ENCODE data around the gene BPIFA1.

Gene BPIFA1

GRCh38 chr20:33235696-33236095 lies at the start of gene BPIFA1:
TSS of gene BPIFA1 (plus strand) at chr20:33235996. CDS start at chr20:33237712, 1,716 bp downstream.
- no peak for TF ChIP-seq CTCF (IDR thresholded peaks at IDR 0.05)
- Histone ChIP-seq H3K4me2 (ENCODE audit: low read length) (no peak within 1 kb of the TSS), H3K27me3 (ENCODE audit: control insufficient read depth, insufficient read depth, low read length) (no peaks in the 10 kb centered on the region), H3K9me3 (ENCODE audit: control insufficient read depth, low read length) (no peaks in the 10 kb centered on the region), H2AFZ (no peak within 1 kb of the TSS), H3K9ac (no peak within 1 kb of the TSS), H3K27ac (no peak within 1 kb of the TSS), H3K36me3 (ENCODE audit: control insufficient read depth, insufficient read depth, low read length) (no peaks in the 10 kb centered on the region), H3K4me1 (no peaks in the 10 kb centered on the region), H3K79me2 (no peaks in the 10 kb centered on the region), H3K4me3 (ENCODE audit: low read depth, low read length) (no peak within 1 kb of the TSS)

GRCh38 chr20:33187491-33187890 lies 48.3 kb upstream of the BPIFA1 start:
- H3K27ac ChIP-seq = no peak overlapping the region
- H3K79me2 ChIP-seq = no peaks in the 10 kb centered on the region
- H3K4me3 ChIP-seq (ENCODE audit: low read depth, low read length) = no peak overlapping the region
- no peak overlapping the region for H2AFZ ChIP-seq
- no peaks in the 10 kb centered on the region for H3K4me1 ChIP-seq
- no peaks in the 10 kb centered on the region for H3K36me3 ChIP-seq (ENCODE audit: control insufficient read depth, insufficient read depth, low read length)
- H3K9me3 ChIP-seq (ENCODE audit: control insufficient read depth, low read length) = no peaks in the 10 kb centered on the region
- H3K9ac ChIP-seq = no peak overlapping the region
- H3K4me2 ChIP-seq (ENCODE audit: low read length) = no peak overlapping the region
- TF ChIP-seq CTCF (IDR thresholded peaks at IDR 0.05) = no peak
- no peaks in the 10 kb centered on the region for H3K27me3 ChIP-seq (ENCODE audit: control insufficient read depth, insufficient read depth, low read length)

GRCh38 chr20:33188421-33188820 lies 47.4 kb upstream of the BPIFA1 start:
- no peak overlapping the region for H3K27ac ChIP-seq
- H3K9ac ChIP-seq = no peak overlapping the region
- H3K9me3 ChIP-seq (ENCODE audit: control insufficient read depth, low read length) = no peaks in the 10 kb centered on the region
- no peak overlapping the region for H3K4me2 ChIP-seq (ENCODE audit: low read length)
- no peak for TF ChIP-seq CTCF (IDR thresholded peaks at IDR 0.05)
- H3K4me1 ChIP-seq = no peaks in the 10 kb centered on the region
- H3K36me3 ChIP-seq (ENCODE audit: control insufficient read depth, insufficient read depth, low read length) = no peaks in the 10 kb centered on the region
- H3K27me3 ChIP-seq (ENCODE audit: control insufficient read depth, insufficient read depth, low read length) = no peaks in the 10 kb centered on the region
- H3K79me2 ChIP-seq = no peaks in the 10 kb centered on the region
- H3K4me3 ChIP-seq (ENCODE audit: low read depth, low read length) = no peak overlapping the region
- no peak overlapping the region for H2AFZ ChIP-seq

- Histone ChIP-seq H3K9me3 (ENCODE audit: control insufficient read depth, low read length) (no peaks in the 10 kb centered on the region), H3K27ac (no peak overlapping the region)
- TF ChIP-seq CTCF (IDR thresholded peaks at IDR 0.05) = no peak
These were observed 44.3 kb upstream of the BPIFA1 start for GRCh38 chr20:33191484-33191883.

GRCh38 chr20:33191955-33192354 lies 43.8 kb upstream of the BPIFA1 start:
- H2AFZ ChIP-seq = no peak overlapping the region
- no peak for TF ChIP-seq CTCF (IDR thresholded peaks at IDR 0.05)
- no peak overlapping the region for H3K9ac ChIP-seq
- no peaks in the 10 kb centered on the region for H3K9me3 ChIP-seq (ENCODE audit: control insufficient read depth, low read length)
- H3K4me1 ChIP-seq = no peaks in the 10 kb centered on the region
- no peak overlapping the region for H3K4me2 ChIP-seq (ENCODE audit: low read length)
- no peak overlapping the region for H3K4me3 ChIP-seq (ENCODE audit: low read depth, low read length)
- H3K27me3 ChIP-seq (ENCODE audit: control insufficient read depth, insufficient read depth, low read length) = no peaks in the 10 kb centered on the region
- no peaks in the 10 kb centered on the region for H3K36me3 ChIP-seq (ENCODE audit: control insufficient read depth, insufficient read depth, low read length)
- no peaks in the 10 kb centered on the region for H3K79me2 ChIP-seq
- H3K27ac ChIP-seq = no peak overlapping the region

More at GRCh38 chr20:33191484-33191883, 44.3 kb upstream of the BPIFA1 start:
- Histone ChIP-seq H3K4me1 (no peaks in the 10 kb centered on the region), H3K79me2 (no peaks in the 10 kb centered on the region), H2AFZ (no peak overlapping the region), H3K36me3 (ENCODE audit: control insufficient read depth, insufficient read depth, low read length) (no peaks in the 10 kb centered on the region), H3K4me2 (ENCODE audit: low read length) (no peak overlapping the region), H3K27me3 (ENCODE audit: control insufficient read depth, insufficient read depth, low read length) (no peaks in the 10 kb centered on the region), H3K9ac (no peak overlapping the region), H3K4me3 (ENCODE audit: low read depth, low read length) (no peak overlapping the region)
